Central memory CD4-positive, alpha-beta T cell (primary cell): ENCODE measurements around the gene FHAD1.

Experiments
- DNase-seq: peaks from one replicate; pipeline ENCODE4 v3.0.0; 2022

Gene FHAD1

GRCh38 chr1:15444468-15445389 lies 197.7 kb downstream of the FHAD1 start:
- no peak for DNase-seq

GRCh38 chr1:15445390-15446122 lies 198.5 kb downstream of the FHAD1 start:
- DNase-seq = no peak

GRCh38 chr1:15446212-15446611 lies 199.2 kb downstream of the FHAD1 start:
- no peak for DNase-seq
